Duodenal mucosa (tissue), 2 donors: Measurements from ENCODE around the gene PRKAG3.

Experiments
- H3K27ac ChIP-seq: one replicate; pipeline ENCODE4 v1.7.0; 2013; ENCODE audit warnings: low read depth, low read length
- H3K27me3 ChIP-seq, 2 donors: one replicate each; pipeline ENCODE4 v1.7.0; 2013; ENCODE audit warnings: low read length in 2 of 2, control low read depth in 1 of 2; ENCODE audit not compliant: insufficient read depth in 2 of 2, control insufficient read depth in 1 of 2
- H3K36me3 ChIP-seq, 2 donors: one replicate each; pipeline ENCODE4 v1.7.0; 2013; ENCODE audit warnings: low read length in 2 of 2, control low read depth in 1 of 2; ENCODE audit not compliant: insufficient read depth in 2 of 2, control insufficient read depth in 1 of 2
- H3K4me1 ChIP-seq, 2 donors: one replicate each; pipeline ENCODE4 v1.7.0; 2013; ENCODE audit warnings: low read length in 2 of 2, control low read depth in 1 of 2; ENCODE audit not compliant: insufficient read depth in 2 of 2, control insufficient read depth in 1 of 2
- H3K4me3 ChIP-seq, 2 donors: one replicate each; pipeline ENCODE4 v1.7.0; 2013; ENCODE audit warnings: low read length in 2 of 2, low read depth in 1 of 2
- H3K9ac ChIP-seq, 2 donors: one replicate each; pipeline ENCODE4 v1.7.0; 2013; ENCODE audit warnings: low read length in 2 of 2, low read depth in 1 of 2
- H3K9me3 ChIP-seq, 2 donors: one replicate each; pipeline ENCODE4 v1.7.0; 2013; ENCODE audit warnings: low read length in 2 of 2, control low read depth in 1 of 2; ENCODE audit not compliant: control insufficient read depth in 1 of 2

Gene PRKAG3

GRCh38 chr2:218863021-218863520, 31.5 kb upstream of the PRKAG3 start:
- peaks cover 0 to 7% of the 10 kb centered on the region in 2 donors for H3K4me1 ChIP-seq
- no peaks in the 10 kb centered on the region for H3K36me3 ChIP-seq
- peaks cover 49 to 59% of the 10 kb centered on the region in 2 donors for H3K27me3 ChIP-seq
- no peak overlapping the region for H3K27ac ChIP-seq
- H3K4me3 ChIP-seq, result no peak overlapping the region
- no peaks in the 10 kb centered on the region for H3K9me3 ChIP-seq
- no peak overlapping the region for H3K9ac ChIP-seq

- Histone ChIP-seq H3K9ac (no peak overlapping the region), H3K27me3 (peaks cover 51 to 56% of the 10 kb centered on the region in 2 donors), H3K4me1 (peaks cover 0 to 7% of the 10 kb centered on the region in 2 donors), H3K27ac (no peak overlapping the region), H3K36me3 (no peaks in the 10 kb centered on the region), H3K9me3 (no peaks in the 10 kb centered on the region), H3K4me3 (no peak overlapping the region)
Observed at GRCh38 chr2:218861645-218862318, 30.2 kb upstream of the PRKAG3 start.

DNA sequence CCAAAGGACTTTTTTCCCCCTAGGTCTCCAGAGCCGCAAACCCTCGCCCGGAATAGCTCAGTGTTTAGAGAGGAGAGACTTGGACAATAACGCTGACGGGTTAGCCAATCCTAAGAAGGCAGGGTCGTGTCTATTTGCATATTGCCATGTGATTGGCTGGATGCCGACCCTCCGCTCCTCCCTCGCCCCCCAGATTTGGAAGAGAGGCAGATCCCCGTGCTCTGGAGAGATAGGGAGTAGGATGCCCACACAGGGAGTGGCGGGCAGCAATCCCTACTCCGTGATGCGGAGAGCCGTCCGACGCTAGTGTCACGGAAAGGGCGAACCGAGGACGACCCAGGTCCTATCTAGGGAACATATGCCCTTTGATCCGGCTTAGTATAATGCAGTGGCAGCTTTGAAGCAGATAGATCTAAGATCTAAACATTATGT, 29.4 kb upstream of the PRKAG3 start:
- peaks cover 0 to 7% of the 10 kb centered on the region in 2 donors for H3K4me1 ChIP-seq
- no peak overlapping the region for H3K27ac ChIP-seq
- H3K27me3 ChIP-seq, result peaks cover 53 to 56% of the 10 kb centered on the region in 2 donors
- no peaks in the 10 kb centered on the region for H3K36me3 ChIP-seq
- H3K4me3 ChIP-seq, result no peak overlapping the region
- no peaks in the 10 kb centered on the region for H3K9me3 ChIP-seq
- H3K9ac ChIP-seq, result no peak overlapping the region

DNA sequence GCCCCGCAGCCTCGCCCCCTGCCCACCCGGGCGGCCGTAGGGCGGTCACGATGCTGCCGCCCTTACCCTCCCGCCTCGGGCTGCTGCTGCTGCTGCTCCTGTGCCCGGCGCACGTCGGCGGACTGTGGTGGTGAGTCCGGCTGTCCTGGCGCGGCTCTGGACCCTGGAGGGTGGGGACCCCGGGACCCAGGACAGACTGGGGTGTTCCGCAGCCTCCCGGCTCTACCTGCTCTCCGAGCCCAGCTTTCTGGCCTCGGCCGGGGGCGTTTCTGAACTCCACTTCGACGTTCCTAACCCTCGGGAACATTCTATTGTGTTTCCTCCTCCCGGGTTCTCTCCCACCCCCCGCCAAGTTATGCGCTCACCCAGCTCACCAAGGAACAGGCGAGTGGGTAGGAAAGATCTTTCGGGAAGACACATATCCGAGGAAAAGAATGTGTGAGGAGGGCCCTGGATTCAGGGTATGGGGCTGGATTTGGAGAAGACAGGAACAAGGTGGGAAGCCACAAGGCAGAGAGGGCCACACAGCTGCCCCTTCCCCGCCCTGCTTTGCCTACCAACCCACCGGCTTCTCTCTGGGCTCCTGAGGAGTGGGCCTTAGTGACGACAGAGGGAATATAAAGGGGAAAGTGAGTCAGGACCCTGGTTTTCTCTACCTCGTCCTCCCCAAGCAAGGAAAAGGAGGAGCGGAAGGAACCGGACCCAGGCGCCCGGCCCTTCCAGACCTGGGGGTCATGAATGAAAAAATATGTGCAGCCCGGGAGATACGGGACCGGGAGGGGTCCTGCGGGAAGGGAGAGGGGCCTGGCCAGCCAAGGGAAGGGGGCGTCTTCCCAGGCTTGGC, 28.6 kb upstream of the PRKAG3 start:
- Histone ChIP-seq H3K4me1 (peaks cover 0 to 7% of the 10 kb centered on the region in 2 donors), H3K36me3 (no peaks in the 10 kb centered on the region), H3K4me3 (peak overlapping the region in 1 of 2 donors; percentile 48), H3K9ac (no peak overlapping the region), H3K9me3 (no peaks in the 10 kb centered on the region), H3K27me3 (peaks cover 58 to 61% of the 10 kb centered on the region in 2 donors), H3K27ac (no peak overlapping the region)

DNA sequence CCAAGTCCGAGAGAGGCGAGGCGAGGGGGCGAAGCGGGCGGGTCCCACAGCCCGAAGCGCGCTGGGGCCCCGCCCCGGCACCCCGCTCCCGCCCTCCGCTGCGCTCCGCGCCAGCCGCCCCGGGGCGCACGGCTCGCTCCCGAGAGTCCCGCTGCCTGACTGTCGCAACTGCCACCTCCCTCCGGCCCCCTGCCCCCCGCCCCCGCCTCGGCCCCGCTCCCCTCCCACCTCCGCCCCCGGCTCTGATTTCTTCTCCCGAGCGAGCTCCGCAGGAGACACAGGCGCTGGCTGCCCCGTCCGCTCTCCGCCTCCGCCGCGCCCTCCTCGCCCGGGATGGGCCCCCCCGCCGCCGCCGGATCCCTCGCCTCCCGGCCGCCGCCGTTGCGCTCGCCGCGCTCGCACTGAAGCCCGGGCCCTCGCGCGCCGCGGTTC, 28.0 kb upstream of the PRKAG3 start, which contains the start of gene WNT6:
Gene WNT6 (plus strand): TSS at position 250 of the 432 bp plus-strand sequence. CDS start 233 bp downstream, outside the sequence.
- no peaks in the 10 kb centered on the region for H3K9me3 ChIP-seq
- H3K4me1 ChIP-seq, result peaks cover 0 to 7% of the 10 kb centered on the region in 2 donors
- no peaks in the 10 kb centered on the region for H3K36me3 ChIP-seq
- H3K27me3 ChIP-seq, result peaks cover 61 to 63% of the 10 kb centered on the region in 2 donors
- H3K27ac ChIP-seq, result no peak within 1 kb of the TSS
- H3K4me3 ChIP-seq, result peak within 1 kb of the TSS in 1 of 2 donors; percentile 48
- no peak within 1 kb of the TSS for H3K9ac ChIP-seq

GRCh38 chr2:218858671-218859555, 27.3 kb upstream of the PRKAG3 start:
- no peak overlapping the region for H3K4me3 ChIP-seq
- peaks cover 0 to 7% of the 10 kb centered on the region in 2 donors for H3K4me1 ChIP-seq
- no peaks in the 10 kb centered on the region for H3K36me3 ChIP-seq
- H3K27me3 ChIP-seq, result peaks cover 63 to 65% of the 10 kb centered on the region in 2 donors
- no peak overlapping the region for H3K9ac ChIP-seq
- H3K27ac ChIP-seq, result no peak overlapping the region
- H3K9me3 ChIP-seq, result no peaks in the 10 kb centered on the region

- Histone ChIP-seq H3K4me1 (peaks cover 0 to 7% of the 10 kb centered on the region in 2 donors), H3K27me3 (peaks cover 65 to 71% of the 10 kb centered on the region in 2 donors), H3K36me3 (no peaks in the 10 kb centered on the region), H3K9ac (no peak overlapping the region), H3K9me3 (no peaks in the 10 kb centered on the region), H3K27ac (no peak overlapping the region), H3K4me3 (no peak overlapping the region)
Observed at GRCh38 chr2:218858138-218858445, 26.5 kb upstream of the PRKAG3 start.

- Histone ChIP-seq H3K4me3 (no peak overlapping the region), H3K27me3 (peaks cover 62 to 68% of the 10 kb centered on the region in 2 donors), H3K36me3 (no peaks in the 10 kb centered on the region), H3K9ac (no peak overlapping the region), H3K9me3 (no peaks in the 10 kb centered on the region), H3K4me1 (peaks cover 0 to 7% of the 10 kb centered on the region in 2 donors), H3K27ac (no peak overlapping the region)
Observed at GRCh38 chr2:218857371-218858137, 26.0 kb upstream of the PRKAG3 start.

GRCh38 chr2:218856896-218857243, 25.3 kb upstream of the PRKAG3 start:
- Histone ChIP-seq H3K9me3 (no peaks in the 10 kb centered on the region), H3K4me1 (peaks cover 0 to 7% of the 10 kb centered on the region in 2 donors), H3K4me3 (no peak overlapping the region), H3K27me3 (peaks cover 61 to 66% of the 10 kb centered on the region in 2 donors), H3K9ac (no peak overlapping the region), H3K27ac (no peak overlapping the region), H3K36me3 (no peaks in the 10 kb centered on the region)
